Erythroblast (primary cell): ENCODE measurements around the gene SLC30A9.

Experiments used
- GATA1 ChIP-seq: IDR thresholded peaks from 2 replicates; pipeline ENCODE4 v1.6.1; 2011; ENCODE audit warnings: low read depth, mild to moderate bottlenecking, control low read depth, low read length, moderate library complexity
- POLR2A ChIP-seq: IDR thresholded peaks from 2 replicates; pipeline ENCODE4 v1.6.1; 2011; ENCODE audit warnings: mild to moderate bottlenecking, low read length

- TF ChIP-seq POLR2A (no peak), GATA1 (no peak)
These were observed 25.1 kb downstream of the SLC30A9 start for GRCh38 chr4:42015438-42015837.
